ENCODE data around the gene TMEM156.
"Not testable (repeated sequence)": the region's sequence is repeated elsewhere in the genome, so short reads cannot be mapped to it uniquely, and the experiment has no call there.

TMEM156 gene

DNA sequence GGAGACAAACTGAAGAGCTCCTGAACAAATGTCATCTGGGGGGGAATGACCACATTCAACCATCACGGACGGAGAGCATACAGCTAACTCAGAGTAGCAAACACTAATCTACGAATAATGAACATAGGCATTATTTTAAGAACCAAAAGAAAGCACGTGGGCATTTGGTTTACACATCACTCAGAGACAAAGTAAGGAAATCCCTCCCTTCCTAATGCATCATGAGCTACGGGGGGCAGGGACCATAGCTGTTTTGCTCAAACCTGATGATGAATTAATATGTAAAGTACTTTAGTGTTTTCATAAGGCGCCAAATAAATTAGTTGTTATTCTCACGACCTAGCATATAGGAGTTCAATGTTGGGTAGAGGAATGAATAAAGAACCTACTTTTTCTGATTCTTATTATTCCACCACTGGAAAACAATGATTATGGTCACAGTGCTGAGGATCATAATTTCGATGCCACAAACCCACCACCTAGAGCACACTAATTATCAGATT lies 11.7 kb upstream of the TMEM156 start:
- DNase-seq (ENCODE audit: low read depth in 2 of 3, low spot score in 2 of 3): no peak

DNA sequence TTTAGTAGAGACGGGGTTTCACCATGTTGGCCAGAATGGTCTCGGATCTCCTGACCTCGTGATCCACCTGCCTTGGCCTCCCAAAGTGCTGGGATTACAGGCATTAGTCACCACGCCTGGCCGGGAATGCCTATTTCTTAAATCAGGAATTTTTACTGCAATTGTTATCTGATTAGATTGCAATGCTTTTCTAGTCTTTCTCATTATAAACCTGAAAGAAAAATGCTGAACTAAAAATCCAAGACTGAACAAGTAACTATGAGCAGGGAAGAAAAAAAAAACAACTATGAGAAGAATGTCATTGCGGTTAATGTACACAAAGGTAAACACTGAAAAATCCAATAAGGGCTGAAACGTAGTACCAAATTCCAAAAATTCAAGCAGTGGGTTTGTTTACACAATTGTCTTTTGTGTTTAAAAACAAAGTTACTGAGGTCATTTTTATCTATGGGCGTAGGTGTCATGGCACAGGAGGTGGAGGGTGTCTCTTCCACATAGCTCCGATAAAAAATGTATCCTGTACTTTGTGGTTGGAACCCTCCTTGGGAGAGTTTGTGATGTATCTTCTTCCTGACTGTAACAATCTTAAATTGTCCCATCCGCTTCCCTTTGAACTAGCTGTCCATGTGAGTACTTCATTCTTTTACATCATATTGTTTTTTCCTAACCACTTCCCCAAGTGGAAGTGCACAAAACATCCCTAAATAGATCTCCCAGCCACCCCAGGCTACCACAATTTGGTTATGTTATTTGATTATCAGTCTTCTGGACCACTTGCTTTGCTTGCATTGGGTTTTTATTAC lies 11.1 kb upstream of the TMEM156 start:
- DNase-seq (ENCODE audit: low read depth in 2 of 3, low spot score in 2 of 3): no peak

DNA sequence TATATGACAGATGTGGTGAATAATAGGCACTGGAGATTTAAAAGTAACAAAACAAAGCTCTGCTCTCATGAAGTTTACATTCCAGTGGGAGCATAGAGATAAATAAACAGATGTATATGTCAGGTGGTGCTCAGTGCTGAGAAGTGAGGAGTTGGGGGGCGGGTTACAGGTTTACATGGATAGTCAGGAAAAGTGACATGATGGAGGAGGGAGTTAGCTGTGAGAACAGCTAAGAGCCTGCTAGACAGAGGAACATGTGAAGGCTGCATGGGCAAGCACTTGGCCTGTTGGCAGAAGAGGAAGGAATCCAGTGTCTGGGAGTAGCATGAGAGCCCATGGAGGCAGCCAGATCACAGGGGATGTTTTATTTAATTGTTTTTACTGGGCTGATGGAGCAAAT lies 10.2 kb upstream of the TMEM156 start:
- DNase-seq (ENCODE audit: low read depth in 2 of 3, low spot score in 2 of 3): no peak

DNA sequence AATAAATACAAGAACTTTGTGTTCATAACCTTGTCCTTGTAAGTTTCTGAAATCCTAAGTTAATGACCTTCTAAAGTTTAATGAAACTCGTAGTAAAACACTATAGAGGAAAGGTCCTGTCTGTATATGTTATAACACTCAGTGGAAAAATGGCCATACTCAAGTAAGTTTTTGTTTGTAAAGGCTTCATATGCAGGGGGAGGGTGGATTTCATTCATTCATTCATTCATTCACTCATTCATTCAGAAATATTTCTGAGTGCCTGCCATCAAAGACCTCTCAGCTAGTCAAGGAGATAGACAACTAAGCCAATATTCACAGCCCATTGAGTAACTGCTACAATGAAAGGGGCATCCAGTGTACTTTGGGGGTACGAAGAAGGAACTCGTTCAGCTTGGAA lies 6.9 kb upstream of the TMEM156 start:
- no peak for DNase-seq (ENCODE audit: low read depth in 2 of 3, low spot score in 2 of 3)

- no peak for DNase-seq (ENCODE audit: low read depth in 2 of 3, low spot score in 2 of 3)
Measured at GRCh38 chr4:39037941-39038340, 5.7 kb upstream of the TMEM156 start.

DNA sequence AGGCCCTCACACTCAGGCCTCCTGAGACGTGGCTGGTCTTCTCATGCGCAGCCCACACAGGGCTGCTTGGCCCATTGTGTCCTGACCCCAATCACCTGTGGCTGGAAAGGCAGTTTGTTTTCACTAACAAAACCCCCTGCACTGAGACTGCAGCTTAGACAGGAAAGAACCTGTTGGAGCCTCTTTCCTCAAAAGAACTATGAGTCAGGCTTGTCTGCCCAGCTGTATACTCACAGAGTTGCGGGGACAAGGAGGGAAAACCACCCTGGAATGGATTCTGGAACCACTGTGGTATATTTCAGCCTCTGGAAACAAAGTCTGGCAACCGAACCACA lies 5.2 kb upstream of the TMEM156 start:
- no peak for DNase-seq (ENCODE audit: low read depth in 2 of 3, low spot score in 2 of 3)

DNA sequence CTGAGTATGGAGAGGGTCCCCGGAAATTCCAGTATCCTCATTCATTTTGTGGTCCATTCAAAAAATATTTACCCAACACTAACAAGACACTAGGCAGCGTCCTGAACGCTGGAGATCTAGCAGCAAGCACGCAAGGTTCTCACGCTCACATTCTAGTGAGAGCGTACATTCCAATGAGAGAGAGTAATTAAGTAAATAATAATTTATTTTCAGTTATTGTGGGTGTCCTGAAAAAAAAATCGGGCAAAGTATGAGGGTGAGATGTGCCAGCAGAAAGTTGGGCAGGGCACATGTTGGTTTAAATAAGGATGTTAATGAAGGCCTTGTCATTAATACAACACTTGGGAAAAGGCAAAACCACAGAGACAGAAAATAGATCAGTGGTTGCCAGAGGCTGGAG lies 4.0 kb upstream of the TMEM156 start:
- DNase-seq (ENCODE audit: low read depth in 2 of 3, low spot score in 2 of 3): no peak

DNA sequence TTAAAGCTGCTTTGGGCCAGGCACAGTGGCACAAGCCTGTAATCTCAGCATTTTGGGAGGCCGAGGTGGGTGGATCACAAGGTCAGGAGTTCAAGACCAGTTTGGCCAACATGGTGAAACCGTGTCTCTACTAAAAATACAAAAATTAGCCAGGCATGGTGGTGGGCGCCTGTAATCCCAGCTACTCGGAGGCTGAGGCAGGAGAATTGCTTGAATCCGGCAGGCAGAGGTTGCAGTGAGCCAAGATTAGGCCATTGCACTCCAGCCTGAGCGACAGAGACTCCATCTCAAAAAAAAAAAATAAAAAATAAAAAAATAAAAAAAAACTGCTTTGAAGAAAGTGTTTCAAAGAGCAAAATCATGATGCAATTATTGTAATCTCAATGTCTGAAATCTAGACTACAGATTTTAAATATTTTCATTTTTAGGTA lies 604 bp downstream of the TMEM156 start:
- not testable (repeated sequence) for DNase-seq (ENCODE audit: low read depth in 2 of 3, low spot score in 2 of 3)

GRCh38 chr4:39030725-39031124 lies 1.5 kb downstream of the TMEM156 start:
- DNase-seq (ENCODE audit: low read depth in 2 of 3, low spot score in 2 of 3): no peak

DNA sequence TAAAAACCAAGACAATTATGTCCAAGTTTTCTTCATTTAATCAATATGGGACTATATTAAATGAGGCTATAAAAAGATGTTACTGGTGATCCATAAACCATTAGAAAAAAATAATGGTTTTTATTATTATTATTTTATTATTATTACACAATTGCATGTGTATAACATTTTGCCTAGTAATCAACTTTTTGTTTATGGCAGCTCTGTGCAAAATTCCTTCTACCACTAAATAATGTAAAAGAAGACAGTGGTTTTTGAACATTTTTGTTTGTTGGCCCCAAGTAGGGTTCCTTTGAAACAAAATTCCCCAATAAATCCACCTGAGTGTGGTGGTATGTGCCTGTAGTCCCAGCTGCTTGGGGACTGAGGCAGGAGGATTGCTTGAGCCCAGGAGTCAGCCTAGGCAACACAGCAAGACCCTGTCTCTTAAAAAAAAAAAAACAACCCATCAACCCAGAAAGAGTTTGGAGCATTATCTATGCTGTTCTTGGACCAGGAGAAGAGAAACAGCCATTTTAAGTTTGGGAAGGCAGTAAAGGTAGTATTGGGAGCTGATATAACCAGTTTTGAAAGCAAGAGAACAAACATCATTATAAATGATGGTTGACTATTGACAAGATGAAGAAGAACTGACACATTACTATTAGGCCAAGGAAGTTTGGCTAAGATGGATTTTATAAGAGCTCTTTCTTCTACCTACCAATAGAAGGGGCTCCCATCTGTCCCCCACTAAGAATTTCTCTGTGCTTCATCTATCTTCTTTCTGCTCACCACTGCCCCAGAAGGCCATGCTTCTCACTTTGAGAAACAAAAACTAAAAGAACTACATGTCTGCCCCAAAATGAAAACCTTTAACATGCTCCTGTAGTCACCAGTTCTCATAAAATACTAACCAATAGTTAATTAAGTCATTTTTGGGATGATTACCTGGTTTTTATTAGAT lies 2.2 kb downstream of the TMEM156 start:
- DNase-seq (ENCODE audit: low read depth in 2 of 3, low spot score in 2 of 3): no peak

DNA sequence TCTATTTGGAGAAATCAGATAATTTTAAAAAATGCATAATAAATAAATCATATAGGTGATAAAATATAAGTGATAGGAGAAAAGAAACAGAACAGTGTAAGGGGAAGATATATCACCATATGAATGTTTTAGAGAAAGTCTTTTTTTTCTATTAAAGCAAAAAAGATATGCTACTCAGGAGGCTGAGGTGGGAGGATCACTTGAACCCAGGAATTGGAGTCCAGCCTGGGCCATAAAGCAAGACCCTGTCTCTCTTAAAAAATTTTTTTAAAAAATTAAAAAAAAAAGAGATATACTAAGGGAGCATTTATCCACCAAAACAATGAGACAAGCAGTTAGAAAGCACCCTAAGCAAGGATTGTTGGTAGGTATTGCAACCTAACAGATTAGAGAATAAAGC lies 6.1 kb downstream of the TMEM156 start:
- no peak for DNase-seq (ENCODE audit: low read depth in 2 of 3, low spot score in 2 of 3)

DNA sequence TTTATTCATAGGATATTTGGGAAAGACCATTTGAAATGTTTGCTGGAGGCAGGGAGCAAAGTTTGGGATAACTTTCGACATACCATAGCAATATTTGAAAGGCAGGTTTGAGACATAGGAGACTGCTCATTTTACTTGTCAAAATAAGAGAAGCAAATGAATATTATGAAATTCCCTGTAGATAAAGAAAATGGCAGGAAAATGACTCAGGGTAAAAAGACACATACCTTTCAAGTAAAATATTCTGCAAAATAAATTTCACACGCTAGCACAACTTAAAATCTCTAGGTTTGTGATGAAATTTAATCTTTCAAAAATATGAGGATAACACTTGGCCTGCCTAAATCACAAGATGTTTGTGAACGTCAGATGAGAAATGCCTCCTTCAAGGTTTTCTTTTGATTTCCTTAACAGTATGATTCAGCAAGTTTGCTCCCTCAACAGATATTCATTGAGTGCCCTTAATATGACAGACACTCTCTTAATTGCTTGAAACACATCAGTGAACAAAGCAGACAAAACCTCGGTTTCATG lies 6.6 kb downstream of the TMEM156 start:
- no peak for DNase-seq (ENCODE audit: low read depth in 2 of 3, low spot score in 2 of 3)

GRCh38 chr4:39024311-39024865 lies 7.8 kb downstream of the TMEM156 start:
- no peak for DNase-seq (ENCODE audit: low read depth in 2 of 3, low spot score in 2 of 3)

GRCh38 chr4:39023059-39023458 lies 9.2 kb downstream of the TMEM156 start:
- DNase-seq (ENCODE audit: low read depth in 2 of 3, low spot score in 2 of 3): no peak

DNA sequence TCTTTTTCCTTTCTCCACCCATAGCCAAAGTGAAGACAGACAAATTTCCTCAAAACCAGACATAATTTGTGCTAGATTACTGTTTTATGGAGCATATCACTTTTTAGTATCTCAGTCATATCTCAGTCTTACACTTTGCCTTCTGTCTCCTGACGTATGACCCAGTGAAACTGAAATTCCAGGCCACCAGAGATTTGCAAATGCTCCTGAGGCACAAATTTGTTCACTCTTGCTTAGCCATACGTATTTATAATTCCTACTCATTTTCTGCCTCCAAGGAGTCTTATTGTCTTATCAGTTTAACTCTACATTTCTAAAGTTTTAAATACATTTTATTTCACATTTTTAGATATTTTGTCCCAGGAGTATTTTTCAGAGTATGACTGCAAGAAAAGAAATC lies 10.0 kb downstream of the TMEM156 start:
- DNase-seq (ENCODE audit: low read depth in 2 of 3, low spot score in 2 of 3): no peak

GRCh38 chr4:39021631-39022030 lies 10.6 kb downstream of the TMEM156 start:
- DNase-seq (ENCODE audit: low read depth in 2 of 3, low spot score in 2 of 3): no peak

DNA sequence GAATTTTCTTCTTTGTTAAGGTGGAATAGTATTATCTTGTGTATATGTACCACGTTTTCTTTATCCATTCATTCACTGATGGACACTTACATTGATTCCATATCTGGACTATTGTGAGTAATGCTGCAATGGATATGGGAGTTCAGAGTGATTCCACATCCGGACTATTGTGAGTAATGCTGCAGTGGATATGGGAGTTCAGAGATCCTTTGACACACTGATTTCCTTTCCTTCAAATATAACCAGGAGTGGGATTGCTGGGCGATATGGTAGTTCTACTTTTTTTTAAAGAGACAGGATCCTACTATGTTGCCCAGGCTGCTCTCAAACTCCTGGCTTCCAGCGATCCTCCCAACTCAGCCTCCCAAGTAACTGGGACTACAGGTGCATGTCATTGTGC lies 12.1 kb downstream of the TMEM156 start:
- no peak for DNase-seq (ENCODE audit: low read depth in 2 of 3, low spot score in 2 of 3)

GRCh38 chr4:39014028-39014427 lies 18.2 kb downstream of the TMEM156 start:
- no peak for DNase-seq (ENCODE audit: low read depth in 2 of 3, low spot score in 2 of 3)

DNA sequence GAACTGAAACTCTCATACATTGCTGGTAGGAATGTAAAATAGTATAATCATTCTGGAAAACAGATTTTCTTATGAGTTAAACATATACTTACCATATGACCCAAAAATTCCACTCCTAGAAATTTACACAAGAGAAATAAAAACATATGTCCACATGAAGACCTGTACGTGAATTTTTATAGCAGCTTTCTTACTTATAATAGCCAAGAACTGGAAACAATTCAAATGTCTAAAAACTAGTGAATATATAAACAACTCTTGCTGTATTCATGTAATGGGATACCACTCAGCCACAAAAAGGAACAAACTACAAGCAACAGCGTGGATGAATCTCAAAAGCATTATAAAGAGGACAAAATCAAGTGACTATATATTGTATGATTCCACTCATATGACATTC lies 27.5 kb downstream of the TMEM156 start:
- no peak for DNase-seq (ENCODE audit: low read depth in 2 of 3, low spot score in 2 of 3)

DNA sequence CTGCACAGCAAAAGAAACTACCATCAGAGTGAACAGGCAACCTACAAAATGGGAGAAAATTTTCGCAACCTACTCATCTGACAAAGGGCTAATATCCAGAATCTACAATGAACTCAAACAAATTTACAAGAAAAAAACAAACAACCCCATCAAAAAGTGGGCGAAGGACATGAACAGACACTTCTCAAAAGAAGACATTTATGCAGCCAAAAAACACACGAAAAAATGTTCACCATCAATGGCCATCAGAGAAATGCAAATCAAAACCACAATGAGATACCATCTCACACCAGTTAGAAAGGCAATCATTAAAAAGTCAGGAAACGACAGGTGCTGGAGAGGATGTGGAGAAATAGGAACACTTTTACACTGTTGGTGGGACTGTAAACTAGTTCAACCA lies 30.2 kb downstream of the TMEM156 start:
- not testable (repeated sequence) for DNase-seq (ENCODE audit: low read depth in 2 of 3, low spot score in 2 of 3)

DNA sequence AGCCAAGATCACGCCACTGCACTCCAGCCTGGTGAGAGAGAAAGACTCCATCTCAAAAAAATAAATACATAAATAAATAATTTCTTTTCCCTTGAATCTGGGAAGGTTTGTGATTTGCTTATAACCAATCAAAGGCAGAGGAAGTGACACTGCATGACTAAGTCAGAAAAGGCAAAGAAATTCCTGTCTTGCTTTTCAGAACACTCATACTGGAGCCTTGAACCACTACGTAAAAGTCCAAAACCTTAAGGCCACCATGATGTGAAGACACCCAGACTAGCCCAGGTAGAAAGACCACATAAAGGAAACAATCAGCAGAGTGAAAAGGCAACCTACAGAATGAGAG lies 36.6 kb downstream of the TMEM156 start:
- DNase-seq (ENCODE audit: low read depth in 2 of 3, low spot score in 2 of 3): no peak

DNA sequence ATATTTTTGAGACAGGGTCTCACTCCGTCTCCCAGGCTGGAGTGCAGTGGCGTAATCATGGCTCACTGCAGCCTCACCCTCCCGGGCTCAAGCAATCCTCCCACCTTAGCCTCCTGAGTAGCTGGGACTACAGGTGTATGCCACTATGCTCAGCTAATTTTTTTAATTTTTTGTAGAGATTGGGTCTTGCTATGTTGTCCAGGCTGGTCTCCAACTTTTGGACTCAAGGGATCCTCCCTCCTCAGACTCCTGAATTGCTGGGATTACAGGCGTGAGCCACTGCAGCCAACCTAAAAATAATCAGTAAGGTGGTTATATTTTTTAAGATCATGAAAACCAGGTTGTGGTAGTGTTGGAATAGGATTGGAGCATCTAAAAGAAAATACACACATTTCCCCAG lies 38.1 kb downstream of the TMEM156 start:
- DNase-seq (ENCODE audit: low read depth in 2 of 3, low spot score in 2 of 3): no peak
